HG03565 (cell line): Measurements from ENCODE around the gene MAPK13.
A peak's percentile ranks its signal among the peaks of the same experiment; 100 is the strongest.
"Not testable (repeated sequence)": the region's sequence is repeated elsewhere in the genome, so short reads cannot be mapped to it uniquely, and the experiment has no call there.

Experiments
- ATAC-seq: cut with Tn5 transposase; IDR thresholded peaks from one replicate; pipeline ENCODE4 v1.9.1; 2021; ENCODE audit warnings: mild to moderate bottlenecking, moderate library complexity; ENCODE audit not compliant: unreplicated experiment

MAPK13 gene

GRCh38 chr6:36129941-36130666 lies at the start of gene MAPK13:
Gene MAPK13 (plus strand): TSS chr6:36130513. CDS start chr6:36130583, 70 bp downstream.
- no peak for ATAC-seq

DNA sequence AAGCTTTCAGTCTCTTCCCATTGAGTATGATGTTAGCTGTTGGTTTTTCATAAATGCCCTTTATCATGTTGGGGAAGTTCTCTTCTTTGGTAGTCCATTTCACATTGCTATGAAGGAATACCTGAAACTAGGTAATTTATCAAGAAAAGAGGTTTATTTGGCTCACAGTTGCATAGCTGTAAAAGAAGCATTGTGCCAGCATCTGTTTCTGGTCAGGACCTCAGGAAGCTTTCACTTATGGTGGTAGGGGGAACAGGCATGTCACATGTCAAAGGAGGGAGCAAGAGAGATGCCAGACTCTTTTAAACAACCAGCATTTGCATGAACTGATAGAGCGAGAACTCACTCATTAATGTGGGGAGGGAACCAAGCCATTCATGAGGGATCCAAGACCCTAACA lies 48.0 kb upstream of the MAPK13 start:
- no peak for ATAC-seq

DNA sequence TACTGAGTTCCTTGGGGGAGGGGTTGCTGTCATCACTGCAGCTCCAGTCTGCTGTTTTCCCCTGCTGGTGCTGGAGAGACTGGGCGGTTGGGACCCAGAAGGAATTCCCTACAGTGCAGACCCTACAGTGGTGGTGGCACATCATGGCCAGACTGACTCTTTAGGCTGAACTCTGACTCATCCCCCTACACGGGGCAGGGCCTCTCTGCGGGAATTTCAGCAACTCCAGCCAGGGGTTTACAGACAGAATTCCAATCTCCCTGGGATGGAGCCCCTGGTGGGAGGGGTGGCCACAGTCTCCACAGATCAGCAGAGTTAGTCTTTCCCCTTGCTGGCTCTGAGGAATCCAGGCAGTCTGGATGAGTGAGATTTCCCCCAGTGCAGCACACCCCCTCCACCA lies 46.9 kb upstream of the MAPK13 start:
- ATAC-seq, result no peak

DNA sequence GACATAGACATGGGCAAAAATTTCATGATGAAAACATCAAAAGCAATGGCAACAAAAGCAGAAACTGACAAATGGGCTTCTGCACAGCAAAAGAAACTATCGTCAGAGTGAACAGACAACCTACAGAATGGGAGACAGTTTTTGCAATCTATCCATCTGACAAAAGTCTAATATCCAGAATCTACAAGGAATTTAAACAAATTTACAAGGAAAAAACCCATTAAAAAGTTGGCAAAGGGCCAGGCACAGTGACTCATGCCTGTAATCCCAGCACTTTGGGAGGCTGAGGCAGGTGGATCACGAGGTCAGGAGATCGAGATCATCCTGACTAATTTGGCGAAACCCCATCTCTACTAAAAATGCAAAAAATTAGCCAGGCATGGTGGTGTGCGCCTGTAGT lies 42.1 kb upstream of the MAPK13 start:
- ATAC-seq, result not testable (repeated sequence)

GRCh38 chr6:36089048-36089447 lies 41.3 kb upstream of the MAPK13 start:
- ATAC-seq, result no peak

GRCh38 chr6:36094238-36094637 lies 36.1 kb upstream of the MAPK13 start:
- no peak for ATAC-seq

DNA sequence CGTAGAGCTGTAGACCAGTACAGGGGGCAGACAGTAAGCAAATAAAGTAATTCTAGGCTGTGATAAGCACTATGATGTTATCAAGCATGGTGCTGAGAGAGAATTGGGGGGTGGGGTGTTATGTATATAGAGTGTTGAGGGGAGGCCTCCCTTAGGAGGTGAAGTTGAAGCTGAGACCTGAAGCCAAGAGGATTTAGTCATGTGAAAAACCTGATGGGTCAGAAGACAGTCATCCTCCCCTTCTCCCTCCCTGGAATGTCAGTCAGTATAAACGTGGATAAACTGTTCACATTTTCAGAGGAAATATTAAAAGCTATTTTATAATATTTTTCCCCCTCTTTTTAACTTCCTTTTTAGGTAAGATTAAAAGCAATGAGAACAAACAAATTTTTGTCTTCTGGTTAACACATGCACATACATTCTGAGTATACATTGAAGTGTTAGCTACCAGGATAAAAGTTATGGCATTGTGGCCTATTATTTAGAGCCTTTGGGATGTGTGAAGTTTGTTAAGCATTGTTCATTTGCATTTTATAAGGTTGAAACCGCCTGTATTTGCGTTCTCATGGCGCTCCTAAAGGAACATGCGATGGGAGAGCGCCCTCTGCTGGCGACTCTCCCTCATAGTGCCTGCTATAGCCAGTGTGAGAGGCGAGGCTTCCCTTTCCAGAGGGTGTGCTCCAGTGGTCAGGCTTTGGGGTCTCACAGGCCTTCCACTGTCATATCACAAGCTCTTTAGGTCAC lies 35.4 kb upstream of the MAPK13 start:
- ATAC-seq, result peak; percentile 54

DNA sequence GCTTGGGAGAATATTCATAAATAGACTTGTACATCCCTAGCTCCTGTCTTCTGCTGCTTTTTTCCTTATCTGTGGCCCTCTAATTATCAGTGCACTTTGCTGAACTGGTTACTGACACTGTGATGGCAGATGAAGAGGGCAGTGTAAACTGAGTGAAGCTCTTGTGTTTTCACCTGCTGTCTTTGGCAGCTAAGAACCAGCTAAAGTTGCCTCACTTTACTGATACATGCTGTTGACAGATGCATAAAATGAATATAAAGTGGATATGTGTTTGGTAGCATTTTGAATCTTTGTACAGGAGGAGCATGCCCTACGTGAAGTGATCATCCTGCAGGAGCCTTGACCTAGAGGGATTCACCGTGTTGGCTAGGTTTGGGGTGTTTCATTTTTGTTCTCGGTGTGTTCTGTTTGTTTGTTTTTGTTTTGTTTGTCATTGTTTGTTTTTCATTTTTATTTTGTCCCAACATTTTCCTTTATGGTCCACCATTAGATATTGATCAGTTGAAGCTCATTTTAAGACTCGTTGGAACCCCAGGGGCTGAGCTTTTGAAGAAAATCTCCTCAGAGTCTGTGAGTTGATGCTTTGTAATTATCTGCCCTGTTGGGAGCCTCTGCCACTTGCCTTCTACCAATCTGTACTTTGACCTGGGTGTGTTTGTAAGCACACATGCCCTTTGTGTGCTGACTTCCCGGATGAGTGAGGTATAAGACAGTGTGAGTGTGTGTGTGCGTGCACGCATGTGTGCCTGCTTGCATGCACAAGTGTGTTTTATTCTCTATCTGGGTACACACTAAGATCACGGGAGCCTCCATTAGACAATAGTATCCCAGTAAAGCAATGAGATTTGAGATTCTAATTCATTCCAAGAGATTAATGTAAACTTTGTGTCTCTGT lies 34.6 kb upstream of the MAPK13 start:
- ATAC-seq, result no peak

DNA sequence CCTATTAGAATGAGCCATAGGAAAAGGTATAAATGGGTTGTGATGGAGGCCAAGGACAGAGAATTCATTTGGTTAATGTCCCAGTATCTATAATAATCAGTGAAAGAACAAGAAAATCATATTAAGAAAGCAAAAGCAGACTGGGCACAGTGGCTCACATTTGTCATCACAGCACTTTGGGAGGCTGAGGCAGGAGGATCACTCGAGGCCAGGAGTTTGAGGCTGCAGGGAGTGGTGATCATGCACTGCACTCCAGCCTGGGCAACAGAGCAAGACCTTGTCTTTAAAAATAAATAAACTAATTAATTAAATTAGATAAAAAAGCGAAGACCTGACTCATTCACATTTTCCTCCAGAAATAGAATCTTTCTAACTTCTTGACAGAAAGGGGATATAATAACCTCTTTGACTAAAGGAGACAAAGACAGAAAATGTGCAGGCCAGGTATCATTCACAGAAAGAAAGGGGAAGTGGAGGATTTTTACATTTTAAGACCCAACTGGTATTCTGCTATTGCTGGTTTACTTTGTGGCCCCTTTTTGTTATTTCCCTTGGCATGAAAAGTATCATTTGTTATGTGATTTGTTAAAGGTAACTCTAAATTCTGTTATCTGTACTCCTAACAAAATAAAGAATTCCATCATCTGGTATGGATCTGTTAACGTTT lies 31.9 kb upstream of the MAPK13 start:
- no peak for ATAC-seq

- no peak for ATAC-seq
These were observed 31.2 kb upstream of the MAPK13 start for GRCh38 chr6:36098920-36099647.

DNA sequence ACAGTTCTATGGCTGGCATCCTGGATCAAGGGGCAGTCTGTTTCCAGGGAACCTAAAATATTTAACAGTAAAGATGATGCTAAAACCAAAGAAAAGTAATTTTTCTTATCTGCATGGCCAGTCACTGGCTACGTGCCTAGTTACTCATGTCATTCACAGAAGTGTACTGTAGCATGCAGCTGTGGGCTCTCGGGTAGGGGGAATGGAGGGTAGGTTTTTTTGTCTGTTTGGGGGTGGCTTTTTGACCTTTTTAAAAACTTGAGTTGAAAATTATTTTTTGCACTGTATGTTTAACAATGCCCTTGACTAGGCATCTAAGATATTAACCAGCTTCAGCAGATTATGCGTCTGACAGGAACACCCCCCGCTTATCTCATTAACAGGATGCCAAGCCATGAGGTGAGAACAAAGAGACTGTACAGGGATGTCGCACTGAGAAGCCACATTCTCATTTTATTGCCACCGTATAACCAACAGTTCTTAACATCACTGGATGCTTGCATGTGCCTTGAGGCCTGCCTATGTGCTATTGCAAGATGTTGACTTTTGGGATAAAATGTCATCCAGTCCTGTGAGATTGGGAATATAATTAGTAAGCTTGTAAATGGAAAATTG lies 30.3 kb upstream of the MAPK13 start:
- ATAC-seq, result no peak

- no peak for ATAC-seq
These were observed 28.6 kb upstream of the MAPK13 start for GRCh38 chr6:36101691-36102090.

- no peak for ATAC-seq
These were observed 27.5 kb upstream of the MAPK13 start for GRCh38 chr6:36102853-36103252.

DNA sequence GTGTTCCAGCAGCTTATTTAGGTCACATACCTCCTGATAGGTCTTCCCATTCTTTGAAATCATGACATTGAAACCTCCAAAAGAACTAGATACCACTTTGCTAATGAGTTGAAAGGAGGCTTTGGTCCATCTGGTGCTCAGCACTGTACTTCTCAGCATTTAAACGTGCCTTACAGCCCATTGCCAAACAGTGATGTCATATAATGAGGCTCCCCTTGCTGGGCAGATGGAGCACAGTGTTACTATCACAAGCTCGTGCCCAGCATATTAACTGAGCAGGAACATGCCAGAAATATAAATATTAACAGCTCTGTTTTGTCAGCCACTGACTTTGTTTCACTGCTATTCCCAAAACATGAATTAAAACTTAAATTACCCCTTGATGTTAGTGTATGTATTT lies 25.5 kb upstream of the MAPK13 start:
- no peak for ATAC-seq

- no peak for ATAC-seq
These were observed 21.2 kb upstream of the MAPK13 start for GRCh38 chr6:36109092-36109491.

GRCh38 chr6:36110050-36110449 lies 20.3 kb upstream of the MAPK13 start:
- ATAC-seq, result no peak

GRCh38 chr6:36110863-36111262 lies 19.4 kb upstream of the MAPK13 start:
- ATAC-seq, result no peak

- no peak for ATAC-seq
These were observed 18.8 kb upstream of the MAPK13 start for GRCh38 chr6:36111526-36111925.

DNA sequence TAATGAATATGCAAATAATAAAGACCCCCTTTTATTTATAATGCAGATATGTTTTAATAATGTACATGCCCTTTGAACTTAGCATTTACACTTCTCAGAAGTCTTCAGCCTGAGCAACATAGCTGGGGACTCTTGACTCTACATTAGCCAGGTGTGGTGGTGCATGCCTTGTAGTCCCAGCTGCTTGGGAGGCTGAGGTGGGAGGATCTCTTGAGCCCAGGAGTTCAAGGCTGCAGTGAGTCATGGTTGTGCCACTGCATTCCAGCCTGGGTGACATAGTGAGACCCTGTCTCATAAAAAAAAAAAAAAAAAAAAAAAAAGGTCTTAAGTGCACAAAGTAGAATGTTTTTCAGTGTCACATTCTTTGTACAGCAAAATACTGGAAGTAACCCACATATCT lies 17.3 kb upstream of the MAPK13 start:
- ATAC-seq, result no peak

DNA sequence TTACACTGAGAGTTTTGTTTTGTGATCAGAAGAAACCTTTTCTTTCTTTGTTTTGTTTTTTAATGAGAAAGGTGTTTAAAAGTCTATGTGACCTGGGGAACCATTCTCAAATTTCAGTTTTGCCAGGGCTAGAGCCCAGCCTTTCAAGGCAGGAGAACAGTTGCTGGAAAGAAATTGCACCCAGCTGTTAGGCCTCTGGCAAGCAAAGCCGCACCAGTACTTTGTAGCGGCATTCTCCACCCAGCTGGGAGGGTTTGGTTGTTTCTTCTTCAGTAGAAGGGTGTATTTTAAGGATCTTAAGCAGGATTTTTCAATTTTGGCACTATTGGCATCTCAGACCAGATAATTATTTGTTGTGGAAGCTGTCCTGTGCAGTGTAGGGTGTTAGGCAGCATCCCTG lies 16.6 kb upstream of the MAPK13 start:
- ATAC-seq, result no peak
